GM12892 (cell line): Measurements from ENCODE around the gene COL8A2. TPM values are rescaled to one million over a fixed set of nuclear protein-coding genes. Genes with fewer than 3 reads are reported as not detected.

Experiments
- DNase-seq: peaks from one replicate; pipeline ENCODE4 v3.0.0; 2011; ENCODE audit not compliant: insufficient read length
- FAIRE-seq: peaks from 2 replicates; lab custom pipeline; 2011; peaks lifted over from hg19 to GRCh38; lab: Jason Lieb, UNC
- POLR2A ChIP-seq: IDR thresholded peaks from 2 replicates; pipeline ENCODE4 v1.6.1; 2011; ENCODE audit warnings: low read depth, low read length, control low read depth
- POLR2AphosphoS5 ChIP-seq: IDR thresholded peaks from 2 replicates; pipeline ENCODE4 v1.6.1; 2011; ENCODE audit warnings: low read depth, low read length, control low read depth
- TAF1 ChIP-seq: IDR thresholded peaks from 2 replicates; pipeline ENCODE4 v1.6.1; 2011; ENCODE audit warnings: low read depth, mild to moderate bottlenecking, control low read depth, low read length, borderline replicate concordance
- polyA plus RNA-seq: library from polyadenylated mRNA; unstranded; fragments of >200 nt; gene quantifications from one replicate; pipeline ENCODE4 v1.2.1, GENCODE V29; 2012; ENCODE audit warnings: missing spikeins, inconsistent platforms; ENCODE audit not compliant: missing spikeins

Gene COL8A2
- 0.15 TPM for polyA plus RNA-seq

DNA sequence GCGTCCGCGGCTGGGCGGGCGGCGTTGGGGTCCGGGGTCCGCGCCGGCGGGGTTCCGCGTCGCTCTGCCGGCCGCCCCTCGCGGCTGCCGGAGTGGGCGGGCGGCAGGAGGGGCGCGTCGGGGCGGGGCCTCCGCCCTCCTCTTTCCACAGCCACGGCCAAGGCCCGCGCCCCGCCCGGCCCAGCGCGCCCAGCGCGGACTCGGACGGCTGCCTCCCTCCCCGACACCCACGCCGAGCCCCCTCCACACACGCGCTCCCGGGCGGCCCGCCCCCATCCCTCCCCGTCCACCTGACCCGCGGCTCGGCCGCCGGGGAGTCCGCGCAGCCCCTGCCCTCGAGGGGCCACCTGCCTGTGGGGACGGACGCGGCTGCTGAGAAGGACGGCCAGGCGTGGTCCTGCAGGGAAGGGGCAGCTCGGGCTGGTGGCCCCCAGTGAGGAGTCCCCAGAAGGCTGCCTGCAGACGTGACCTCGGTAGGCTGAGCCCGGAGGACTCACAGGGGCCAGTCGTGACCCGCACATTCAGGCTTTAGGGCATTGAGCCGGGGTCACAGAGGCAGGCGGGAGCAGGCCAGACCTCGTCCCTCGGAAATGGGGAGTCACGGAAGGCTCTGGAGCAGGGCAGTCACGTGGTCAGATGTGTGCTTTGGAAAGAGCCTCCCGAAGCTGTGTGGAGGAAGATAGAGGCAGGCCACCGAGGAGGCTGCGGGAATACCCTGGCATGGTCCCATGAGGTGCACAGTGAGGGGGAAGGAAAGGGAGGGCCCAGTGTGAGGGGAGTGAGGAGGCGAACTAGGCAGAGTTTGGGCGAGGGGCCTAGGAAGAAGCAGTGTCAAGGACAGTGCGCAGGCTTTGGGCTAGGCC lies at the start of gene COL8A2:
Gene COL8A2, minus strand, starts transcription at position 94 of the 863 bp plus-strand sequence. CDS start 24,980 bp downstream, outside the sequence.
- DNase-seq (no peak), FAIRE-seq (no peak)
- TF ChIP-seq TAF1 = no peak
- TF ChIP-seq POLR2AphosphoS5 = no peak
- no peak for TF ChIP-seq POLR2A

DNA sequence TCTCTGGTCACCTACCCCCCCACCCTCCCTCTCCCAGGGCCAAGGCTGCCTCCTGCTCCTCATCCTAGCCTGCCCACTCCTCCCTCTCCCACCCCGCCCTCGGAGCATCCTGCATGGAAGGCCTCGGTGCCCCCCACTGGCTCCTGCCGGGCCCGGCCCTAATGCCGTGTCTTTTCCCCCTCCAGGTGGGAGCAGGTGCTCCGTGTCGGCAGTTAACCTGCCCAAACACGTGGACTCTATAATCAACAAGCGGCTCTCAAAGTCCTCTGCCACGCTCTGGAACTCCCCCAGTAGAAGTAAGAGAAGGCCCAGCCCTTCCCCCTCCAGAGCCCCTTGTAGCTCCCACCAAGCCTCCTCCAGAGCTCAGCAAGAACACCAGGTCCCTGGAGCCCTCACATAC lies 49.7 kb upstream of the COL8A2 start:
- DNase-seq (no peak), FAIRE-seq (no peak)
- no peak for TF ChIP-seq TAF1
- TF ChIP-seq POLR2AphosphoS5 = no peak
- no peak for TF ChIP-seq POLR2A

DNA sequence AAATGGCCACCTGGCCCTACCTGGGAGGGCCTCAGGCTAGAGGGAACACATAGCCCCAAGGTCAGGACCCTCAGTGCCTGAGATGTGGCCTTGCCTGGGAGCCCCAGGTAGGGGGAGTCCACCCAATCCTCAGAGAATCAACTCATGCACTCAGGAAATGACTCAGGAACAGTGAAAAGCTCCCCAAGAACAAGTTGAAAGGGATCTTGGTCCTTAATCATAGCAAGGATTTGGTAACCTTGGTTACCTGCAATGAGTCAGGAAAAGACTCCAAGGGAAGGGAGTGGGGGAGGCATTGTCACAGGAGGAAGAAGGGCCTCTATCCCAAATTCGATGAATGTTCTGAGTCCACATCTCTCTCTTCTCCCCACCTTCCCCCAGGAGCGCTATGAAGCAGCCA lies 48.0 kb upstream of the COL8A2 start:
- DNase-seq = no peak
- FAIRE-seq = no peak
- TF ChIP-seq POLR2A (no peak), TAF1 (no peak), POLR2AphosphoS5 (no peak)

GRCh38 chr1:36172017-36172747 lies 47.2 kb upstream of the COL8A2 start:
- DNase-seq (no peak), FAIRE-seq (no peak)

GRCh38 chr1:36170643-36171412 lies 45.8 kb upstream of the COL8A2 start:
- TF ChIP-seq POLR2AphosphoS5 (no peak), POLR2A (no peak), TAF1 (no peak)
- DNase-seq = no peak
- FAIRE-seq = no peak

More at GRCh38 chr1:36172017-36172747, 47.2 kb upstream of the COL8A2 start:
- TF ChIP-seq POLR2A = 0 out of 2 replicates have a peak, but pooled peaks have one; percentile 16
- TF ChIP-seq POLR2AphosphoS5 = no peak

DNA sequence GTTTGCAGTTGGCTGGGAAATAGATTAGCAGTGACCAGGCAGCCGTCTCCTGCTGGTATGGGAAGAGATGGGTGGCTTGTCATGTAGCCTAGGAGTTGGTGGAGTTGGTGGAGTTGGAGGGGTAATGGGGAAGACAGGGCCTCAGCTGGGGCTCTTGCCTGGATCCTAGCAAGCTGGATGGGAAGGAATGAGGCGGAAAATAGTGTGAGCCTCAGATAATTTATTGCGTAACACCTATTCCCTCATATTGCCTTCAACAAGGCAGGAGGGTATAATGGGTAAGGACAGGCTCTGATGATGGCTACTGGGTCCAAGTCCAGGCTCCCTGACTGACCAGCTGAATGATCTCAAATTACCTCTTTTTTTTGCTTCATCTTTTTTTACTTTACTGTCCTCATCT lies 43.5 kb upstream of the COL8A2 start:
- no peak for FAIRE-seq
- no peak for TF ChIP-seq POLR2AphosphoS5
- no peak for TF ChIP-seq TAF1
- TF ChIP-seq POLR2A = no peak
- no peak for DNase-seq

- FAIRE-seq (no peak), DNase-seq (no peak)
- no peak for TF ChIP-seq POLR2AphosphoS5
- no peak for TF ChIP-seq POLR2A
- TF ChIP-seq TAF1 = no peak
Measured at GRCh38 chr1:36166938-36167905, 42.2 kb upstream of the COL8A2 start.

- FAIRE-seq = no peak
- no peak for TF ChIP-seq TAF1
- no peak for TF ChIP-seq POLR2AphosphoS5
- TF ChIP-seq POLR2A = no peak
Measured at GRCh38 chr1:36166136-36166535, 41.1 kb upstream of the COL8A2 start.

DNA sequence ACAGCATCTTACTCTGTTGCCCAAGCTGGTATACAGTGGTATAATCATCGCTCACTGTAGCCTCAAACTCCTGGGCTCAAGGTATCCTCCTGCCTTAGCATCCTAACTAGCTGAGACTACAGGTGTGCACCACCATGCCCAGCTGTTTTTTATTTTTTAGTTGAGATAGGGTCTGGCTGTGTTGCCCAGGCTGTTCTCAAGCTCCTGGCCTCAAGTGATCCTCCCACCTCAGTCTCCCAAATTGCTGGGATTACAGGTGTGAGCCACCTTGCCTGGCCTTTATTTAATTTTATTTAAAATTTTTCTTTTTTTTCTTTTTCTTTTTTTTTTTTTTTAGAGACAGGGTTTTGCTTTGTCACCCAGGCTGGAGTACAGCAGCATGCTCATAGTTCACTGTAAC lies 40.1 kb upstream of the COL8A2 start:
- FAIRE-seq = no peak
- DNase-seq = no peak
- TF ChIP-seq POLR2AphosphoS5 (no peak), TAF1 (no peak), POLR2A (no peak)

More at GRCh38 chr1:36166136-36166535, 41.1 kb upstream of the COL8A2 start:
- no peak for DNase-seq

- no peak for FAIRE-seq
- TF ChIP-seq TAF1 (no peak), POLR2AphosphoS5 (no peak), POLR2A (peak; percentile 36; the same call in 1 of the 2 replicates)
Measured at GRCh38 chr1:36164361-36164760, 39.3 kb upstream of the COL8A2 start.

More at GRCh38 chr1:36164361-36164760, 39.3 kb upstream of the COL8A2 start:
- no peak for DNase-seq
